ENCODE results near the gene BCAS3. TPM values are rescaled to one million over a fixed set of nuclear protein-coding genes. Genes with fewer than 3 reads are reported as not detected.

The BCAS3 gene
- total and polyA plus RNA-seq, 4 donors: 5.8 to 24.6 (median 10.1) TPM

DNA sequence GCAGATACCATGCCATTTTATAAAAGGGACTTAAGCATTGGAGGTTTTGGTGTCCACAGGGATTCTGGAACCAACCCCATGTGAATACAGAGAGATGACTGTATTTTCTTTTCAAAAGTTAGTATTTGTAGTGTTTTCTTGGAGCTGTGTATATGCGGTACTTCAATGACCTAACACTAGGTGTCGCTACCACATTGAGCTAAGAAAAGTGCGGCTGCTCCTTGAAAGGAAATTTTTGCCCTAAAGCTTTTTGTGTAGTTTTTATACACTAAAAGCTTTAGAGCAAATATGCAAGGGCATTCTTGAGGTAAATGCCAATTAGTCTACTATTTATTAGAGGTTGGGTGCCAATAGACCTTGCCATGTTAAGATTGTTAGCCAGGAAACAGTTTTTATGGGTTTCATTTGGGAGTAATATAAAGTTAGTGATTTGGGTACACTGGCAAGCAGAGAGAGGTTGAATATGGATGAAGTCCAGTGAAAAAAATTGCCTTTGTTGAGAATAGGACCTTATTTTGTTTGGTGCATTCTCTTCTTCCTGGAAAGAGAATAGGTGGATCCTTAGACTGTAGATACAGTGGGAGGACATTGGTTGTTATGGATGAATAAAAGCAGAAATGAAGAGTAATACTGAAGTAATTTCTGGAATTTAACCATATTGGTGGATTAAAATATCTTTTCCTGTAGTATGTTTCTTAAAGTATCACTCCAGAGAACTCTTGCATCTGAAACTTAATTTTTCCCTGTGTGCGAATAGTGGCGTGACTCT is 43.3 kb downstream of the BCAS3 start:
- H3K27ac ChIP-seq (ENCODE audit: low read depth in 1 of 2, low read length in 2 of 2): no peak overlapping the region
- DNase-seq (ENCODE audit: low spot score): peak; percentile 36
- no peaks in the 10 kb centered on the region for H3K27me3 ChIP-seq (ENCODE audit: control insufficient read depth in 4 of 4, insufficient read depth in 4 of 4, low read length in 3 of 4)
- no peak overlapping the region for H3K4me3 ChIP-seq (ENCODE audit: low read depth in 1 of 3, low read length in 3 of 3)
- peaks cover 0 to 2% (median 0%) of the 10 kb centered on the region in 4 donors for H3K4me1 ChIP-seq (ENCODE audit: control insufficient read depth in 4 of 4, insufficient read depth in 4 of 4, low read length in 3 of 4)
- H3K9ac ChIP-seq (ENCODE audit: low read depth in 1 of 2, low read length in 2 of 2): no peak overlapping the region
- 42% methylated on average over 5 of the region's 5 CpGs for WGBS
- H3K9me3 ChIP-seq (ENCODE audit: control insufficient read depth in 4 of 4, low read length in 3 of 4): no peaks in the 10 kb centered on the region
- TF ChIP-seq YY1 (IDR thresholded peaks at IDR 0.05) (no peak), RAD21 (IDR thresholded peaks at IDR 0.05) (peak; percentile 95 to 96), NR2F2 (IDR thresholded peaks at IDR 0.05) (no peak), TAF1 (conservative IDR thresholded peaks at IDR 0.05) (no peak), HNF4A (conservative IDR thresholded peaks at IDR 0.05) (no peak), HNF4G (IDR thresholded peaks at IDR 0.05) (no peak)
- TF ChIP-seq, protein P1, sequence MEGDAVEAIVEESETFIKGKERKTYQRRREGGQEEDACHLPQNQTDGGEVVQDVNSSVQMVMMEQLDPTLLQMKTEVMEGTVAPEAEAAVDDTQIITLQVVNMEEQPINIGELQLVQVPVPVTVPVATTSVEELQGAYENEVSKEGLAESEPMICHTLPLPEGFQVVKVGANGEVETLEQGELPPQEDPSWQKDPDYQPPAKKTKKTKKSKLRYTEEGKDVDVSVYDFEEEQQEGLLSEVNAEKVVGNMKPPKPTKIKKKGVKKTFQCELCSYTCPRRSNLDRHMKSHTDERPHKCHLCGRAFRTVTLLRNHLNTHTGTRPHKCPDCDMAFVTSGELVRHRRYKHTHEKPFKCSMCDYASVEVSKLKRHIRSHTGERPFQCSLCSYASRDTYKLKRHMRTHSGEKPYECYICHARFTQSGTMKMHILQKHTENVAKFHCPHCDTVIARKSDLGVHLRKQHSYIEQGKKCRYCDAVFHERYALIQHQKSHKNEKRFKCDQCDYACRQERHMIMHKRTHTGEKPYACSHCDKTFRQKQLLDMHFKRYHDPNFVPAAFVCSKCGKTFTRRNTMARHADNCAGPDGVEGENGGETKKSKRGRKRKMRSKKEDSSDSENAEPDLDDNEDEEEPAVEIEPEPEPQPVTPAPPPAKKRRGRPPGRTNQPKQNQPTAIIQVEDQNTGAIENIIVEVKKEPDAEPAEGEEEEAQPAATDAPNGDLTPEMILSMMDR (IDR thresholded peaks at IDR 0.05; ENCODE audit: low read depth, low read length, missing input control): peak; percentile 77
- no peaks in the 10 kb centered on the region for H3K36me3 ChIP-seq (ENCODE audit: control insufficient read depth in 4 of 4, insufficient read depth in 3 of 4, low read depth in 1 of 4, low read length in 3 of 4)

DNA sequence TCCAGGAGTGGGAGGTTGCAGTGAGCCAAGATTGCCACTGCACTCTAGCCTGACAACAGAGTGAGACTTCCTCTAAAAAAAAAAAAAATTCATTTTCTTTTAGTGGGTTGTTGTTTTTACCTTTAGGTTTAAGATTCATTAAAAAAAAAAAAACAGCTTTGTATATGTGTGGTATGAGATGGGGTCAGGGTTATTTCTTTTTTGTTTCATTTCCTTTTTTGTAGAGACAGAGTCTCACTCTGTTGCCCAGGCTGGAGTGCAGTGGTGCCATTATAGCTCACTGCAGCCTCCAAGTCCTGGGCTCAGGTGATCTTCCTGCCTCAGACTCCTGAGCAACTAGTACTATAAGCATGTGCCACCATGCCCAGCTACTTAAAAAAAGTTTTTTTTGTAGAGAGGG is 47.0 kb downstream of the BCAS3 start:
- Histone ChIP-seq H3K9ac (ENCODE audit: low read depth in 1 of 2, low read length in 2 of 2) (no peak overlapping the region), H3K4me3 (ENCODE audit: low read depth in 1 of 3, low read length in 3 of 3) (no peak overlapping the region), H3K4me1 (ENCODE audit: control insufficient read depth in 4 of 4, insufficient read depth in 4 of 4, low read length in 3 of 4) (peaks cover 0 to 3% (median 1%) of the 10 kb centered on the region in 4 donors), H3K36me3 (ENCODE audit: control insufficient read depth in 4 of 4, insufficient read depth in 3 of 4, low read depth in 1 of 4, low read length in 3 of 4) (no peaks in the 10 kb centered on the region), H3K9me3 (ENCODE audit: control insufficient read depth in 4 of 4, low read length in 3 of 4) (no peaks in the 10 kb centered on the region), H3K27me3 (ENCODE audit: control insufficient read depth in 4 of 4, insufficient read depth in 4 of 4, low read length in 3 of 4) (no peaks in the 10 kb centered on the region), H3K27ac (ENCODE audit: low read depth in 1 of 2, low read length in 2 of 2) (no peak overlapping the region)
- TF ChIP-seq, protein P2, sequence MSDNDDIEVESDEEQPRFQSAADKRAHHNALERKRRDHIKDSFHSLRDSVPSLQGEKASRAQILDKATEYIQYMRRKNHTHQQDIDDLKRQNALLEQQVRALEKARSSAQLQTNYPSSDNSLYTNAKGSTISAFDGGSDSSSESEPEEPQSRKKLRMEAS (IDR thresholded peaks at IDR 0.05): no peak
- TF ChIP-seq YY1 (IDR thresholded peaks at IDR 0.05) (no peak), GABPA (IDR thresholded peaks at IDR 0.05 in 1 of 2, conservative IDR thresholded peaks at IDR 0.05 in 1 of 2) (no peak), FOXA1 (IDR thresholded peaks at IDR 0.05) (no peak), SP1 (IDR thresholded peaks at IDR 0.05) (no peak), FOXA2 (IDR thresholded peaks at IDR 0.05) (no peak)
- TF ChIP-seq, protein P1 (IDR thresholded peaks at IDR 0.05; ENCODE audit: low read depth, low read length, missing input control): no peak
- TF ChIP-seq, protein P3, sequence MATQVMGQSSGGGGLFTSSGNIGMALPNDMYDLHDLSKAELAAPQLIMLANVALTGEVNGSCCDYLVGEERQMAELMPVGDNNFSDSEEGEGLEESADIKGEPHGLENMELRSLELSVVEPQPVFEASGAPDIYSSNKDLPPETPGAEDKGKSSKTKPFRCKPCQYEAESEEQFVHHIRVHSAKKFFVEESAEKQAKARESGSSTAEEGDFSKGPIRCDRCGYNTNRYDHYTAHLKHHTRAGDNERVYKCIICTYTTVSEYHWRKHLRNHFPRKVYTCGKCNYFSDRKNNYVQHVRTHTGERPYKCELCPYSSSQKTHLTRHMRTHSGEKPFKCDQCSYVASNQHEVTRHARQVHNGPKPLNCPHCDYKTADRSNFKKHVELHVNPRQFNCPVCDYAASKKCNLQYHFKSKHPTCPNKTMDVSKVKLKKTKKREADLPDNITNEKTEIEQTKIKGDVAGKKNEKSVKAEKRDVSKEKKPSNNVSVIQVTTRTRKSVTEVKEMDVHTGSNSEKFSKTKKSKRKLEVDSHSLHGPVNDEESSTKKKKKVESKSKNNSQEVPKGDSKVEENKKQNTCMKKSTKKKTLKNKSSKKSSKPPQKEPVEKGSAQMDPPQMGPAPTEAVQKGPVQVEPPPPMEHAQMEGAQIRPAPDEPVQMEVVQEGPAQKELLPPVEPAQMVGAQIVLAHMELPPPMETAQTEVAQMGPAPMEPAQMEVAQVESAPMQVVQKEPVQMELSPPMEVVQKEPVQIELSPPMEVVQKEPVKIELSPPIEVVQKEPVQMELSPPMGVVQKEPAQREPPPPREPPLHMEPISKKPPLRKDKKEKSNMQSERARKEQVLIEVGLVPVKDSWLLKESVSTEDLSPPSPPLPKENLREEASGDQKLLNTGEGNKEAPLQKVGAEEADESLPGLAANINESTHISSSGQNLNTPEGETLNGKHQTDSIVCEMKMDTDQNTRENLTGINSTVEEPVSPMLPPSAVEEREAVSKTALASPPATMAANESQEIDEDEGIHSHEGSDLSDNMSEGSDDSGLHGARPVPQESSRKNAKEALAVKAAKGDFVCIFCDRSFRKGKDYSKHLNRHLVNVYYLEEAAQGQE (IDR thresholded peaks at IDR 0.05): no peak
- TF ChIP-seq, protein P4, sequence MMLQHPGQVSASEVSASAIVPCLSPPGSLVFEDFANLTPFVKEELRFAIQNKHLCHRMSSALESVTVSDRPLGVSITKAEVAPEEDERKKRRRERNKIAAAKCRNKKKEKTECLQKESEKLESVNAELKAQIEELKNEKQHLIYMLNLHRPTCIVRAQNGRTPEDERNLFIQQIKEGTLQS (IDR thresholded peaks at IDR 0.05): no peak
- TF ChIP-seq, protein P5, sequence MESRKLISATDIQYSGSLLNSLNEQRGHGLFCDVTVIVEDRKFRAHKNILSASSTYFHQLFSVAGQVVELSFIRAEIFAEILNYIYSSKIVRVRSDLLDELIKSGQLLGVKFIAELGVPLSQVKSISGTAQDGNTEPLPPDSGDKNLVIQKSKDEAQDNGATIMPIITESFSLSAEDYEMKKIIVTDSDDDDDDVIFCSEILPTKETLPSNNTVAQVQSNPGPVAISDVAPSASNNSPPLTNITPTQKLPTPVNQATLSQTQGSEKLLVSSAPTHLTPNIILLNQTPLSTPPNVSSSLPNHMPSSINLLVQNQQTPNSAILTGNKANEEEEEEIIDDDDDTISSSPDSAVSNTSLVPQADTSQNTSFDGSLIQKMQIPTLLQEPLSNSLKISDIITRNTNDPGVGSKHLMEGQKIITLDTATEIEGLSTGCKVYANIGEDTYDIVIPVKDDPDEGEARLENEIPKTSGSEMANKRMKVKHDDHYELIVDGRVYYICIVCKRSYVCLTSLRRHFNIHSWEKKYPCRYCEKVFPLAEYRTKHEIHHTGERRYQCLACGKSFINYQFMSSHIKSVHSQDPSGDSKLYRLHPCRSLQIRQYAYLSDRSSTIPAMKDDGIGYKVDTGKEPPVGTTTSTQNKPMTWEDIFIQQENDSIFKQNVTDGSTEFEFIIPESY (IDR thresholded peaks at IDR 0.05): no peak
- DNase-seq (ENCODE audit: low spot score): no peak
